Measurements from ENCODE around the gene KIAA2012.

KIAA2012 gene

DNA sequence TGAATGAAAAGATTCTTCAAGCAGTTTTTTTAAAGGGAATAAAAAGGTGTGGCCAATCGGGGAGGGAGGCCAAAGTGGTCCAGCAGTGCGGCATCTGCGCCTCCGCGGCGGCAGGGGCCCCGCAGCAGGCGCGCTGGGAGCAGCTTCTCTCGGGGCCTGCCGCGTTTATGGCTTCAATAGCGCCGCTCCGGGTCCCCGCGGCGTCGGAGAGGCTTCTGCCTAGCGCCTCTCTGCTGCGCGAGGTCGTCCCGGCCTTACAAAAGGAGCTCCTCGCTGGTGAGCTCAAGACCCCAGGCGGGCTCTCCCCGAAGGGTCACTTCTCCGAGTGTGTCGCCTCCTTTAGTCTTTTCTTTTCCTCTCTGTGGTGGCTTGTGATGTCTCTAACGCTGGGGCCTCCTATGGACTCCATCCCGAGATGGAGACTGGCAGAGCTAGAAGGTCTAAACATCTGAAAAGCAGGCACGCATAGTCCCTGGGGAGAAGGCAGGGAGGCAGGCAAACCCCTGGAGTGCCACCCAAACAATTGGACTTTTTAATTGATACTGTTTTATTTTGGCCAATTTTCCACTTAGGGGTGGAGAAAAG, 98.3 kb downstream of the KIAA2012 start:
- TF ChIP-seq, protein P1, sequence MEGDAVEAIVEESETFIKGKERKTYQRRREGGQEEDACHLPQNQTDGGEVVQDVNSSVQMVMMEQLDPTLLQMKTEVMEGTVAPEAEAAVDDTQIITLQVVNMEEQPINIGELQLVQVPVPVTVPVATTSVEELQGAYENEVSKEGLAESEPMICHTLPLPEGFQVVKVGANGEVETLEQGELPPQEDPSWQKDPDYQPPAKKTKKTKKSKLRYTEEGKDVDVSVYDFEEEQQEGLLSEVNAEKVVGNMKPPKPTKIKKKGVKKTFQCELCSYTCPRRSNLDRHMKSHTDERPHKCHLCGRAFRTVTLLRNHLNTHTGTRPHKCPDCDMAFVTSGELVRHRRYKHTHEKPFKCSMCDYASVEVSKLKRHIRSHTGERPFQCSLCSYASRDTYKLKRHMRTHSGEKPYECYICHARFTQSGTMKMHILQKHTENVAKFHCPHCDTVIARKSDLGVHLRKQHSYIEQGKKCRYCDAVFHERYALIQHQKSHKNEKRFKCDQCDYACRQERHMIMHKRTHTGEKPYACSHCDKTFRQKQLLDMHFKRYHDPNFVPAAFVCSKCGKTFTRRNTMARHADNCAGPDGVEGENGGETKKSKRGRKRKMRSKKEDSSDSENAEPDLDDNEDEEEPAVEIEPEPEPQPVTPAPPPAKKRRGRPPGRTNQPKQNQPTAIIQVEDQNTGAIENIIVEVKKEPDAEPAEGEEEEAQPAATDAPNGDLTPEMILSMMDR (IDR thresholded peaks at IDR 0.05), result no peak

DNA sequence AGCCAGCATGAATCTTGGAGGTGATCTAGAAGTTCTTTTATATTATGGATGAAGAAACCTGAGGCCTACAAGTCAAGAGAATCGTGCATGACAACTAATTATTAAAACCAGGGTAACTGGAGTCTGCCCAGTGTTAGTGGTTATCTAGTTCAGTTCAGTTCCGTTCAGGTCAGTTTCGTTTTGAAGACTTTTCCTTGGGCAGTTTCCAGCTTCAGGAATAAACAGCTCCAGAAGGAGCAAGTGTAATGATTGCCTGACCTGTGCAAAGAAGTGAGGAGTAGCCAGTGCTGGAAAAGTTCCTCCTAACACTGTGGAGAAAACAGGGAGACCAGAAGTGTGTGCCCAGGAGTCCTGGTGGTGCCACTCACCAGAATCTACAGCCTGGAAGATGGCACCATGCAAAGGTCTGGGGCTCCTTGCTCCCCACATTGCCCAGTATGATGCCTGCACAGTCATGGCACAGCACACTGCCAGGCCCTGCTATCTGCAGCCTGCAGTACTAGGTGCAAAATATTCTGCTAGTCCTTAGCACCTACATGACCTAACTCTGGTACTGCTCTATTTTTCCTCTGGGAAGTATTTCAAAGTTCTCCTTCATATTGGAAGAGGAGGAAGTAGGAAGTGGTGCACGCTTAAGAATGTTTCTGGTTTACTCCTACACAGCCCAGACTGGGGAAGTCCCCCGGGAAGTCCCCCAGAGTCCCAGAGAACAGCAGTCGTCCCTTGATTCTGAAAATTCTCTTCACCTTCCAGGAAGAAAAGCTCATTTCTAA, 99.6 kb downstream of the KIAA2012 start:
- TF ChIP-seq, protein P1 (IDR thresholded peaks at IDR 0.05), result no peak

DNA sequence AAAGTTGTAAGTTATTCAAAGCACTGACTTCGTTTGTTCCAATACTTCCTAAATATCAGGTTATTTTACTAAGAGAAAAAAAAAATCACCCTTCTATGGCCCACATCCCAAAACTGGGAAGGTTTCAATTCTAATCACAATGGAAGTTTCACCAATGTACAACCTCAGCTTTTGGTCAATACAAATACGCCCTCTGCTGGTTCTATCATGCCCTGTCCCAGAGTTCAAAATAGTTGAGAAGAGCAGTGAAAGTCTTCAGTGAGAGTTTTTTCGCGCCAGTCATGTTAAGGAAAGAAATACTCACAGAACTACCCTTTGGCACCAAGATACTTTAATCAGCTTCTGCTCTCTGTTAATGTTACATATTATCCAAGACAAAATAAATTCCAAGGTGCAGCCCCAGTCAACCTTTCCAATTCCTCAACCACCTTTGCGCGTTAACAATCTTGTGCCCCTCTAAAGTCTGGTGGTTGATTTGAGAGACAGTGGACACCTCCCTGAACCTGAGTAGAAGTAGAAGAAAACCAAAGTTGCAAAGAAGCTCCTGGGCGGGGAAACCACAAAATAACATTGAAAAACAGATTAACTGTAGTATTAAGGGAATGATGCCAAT, 105.4 kb downstream of the KIAA2012 start:
- TF ChIP-seq, protein P1 (IDR thresholded peaks at IDR 0.05), result peak; percentile 75

DNA sequence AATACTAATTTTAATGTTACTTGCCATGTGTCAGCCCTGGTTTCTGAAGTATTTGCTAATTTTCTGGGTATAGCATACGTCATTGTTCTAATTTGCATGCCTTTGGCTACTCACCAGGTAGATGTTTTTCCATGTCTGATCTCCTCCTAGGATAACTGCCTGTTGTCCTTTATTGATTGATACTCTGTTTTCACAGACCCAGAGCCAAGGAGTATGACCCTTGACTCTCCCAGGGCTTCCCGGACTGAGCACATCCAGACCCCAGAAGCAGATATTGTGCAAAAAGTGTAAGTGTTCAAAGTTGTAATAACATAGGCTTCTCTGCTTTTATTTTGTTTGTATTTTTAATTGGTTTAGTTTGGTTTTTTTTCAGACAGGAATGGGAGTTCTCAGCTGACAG, 111.5 kb downstream of the KIAA2012 start:
- TF ChIP-seq, protein P1 (IDR thresholded peaks at IDR 0.05), result no peak

DNA sequence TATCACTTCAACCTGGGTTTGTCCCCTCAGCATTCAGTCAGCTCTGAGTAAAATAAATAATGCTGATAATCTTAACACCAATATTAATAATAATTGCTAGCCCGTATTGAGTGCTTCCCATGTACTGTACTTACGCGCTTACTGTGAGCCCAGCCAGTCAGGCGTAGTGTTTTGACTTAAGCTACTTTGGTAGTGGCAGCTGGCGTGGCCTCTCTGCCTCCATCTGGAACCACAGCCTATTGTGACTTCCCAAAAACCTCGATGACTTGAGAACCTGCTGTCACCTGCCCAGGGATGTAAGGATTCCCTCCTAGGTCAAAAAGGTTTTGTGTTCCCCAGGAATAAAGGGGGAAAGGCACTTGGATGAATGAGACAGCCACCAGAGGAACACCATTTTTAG, 112.1 kb downstream of the KIAA2012 start:
- TF ChIP-seq, protein P1 (IDR thresholded peaks at IDR 0.05), result no peak

DNA sequence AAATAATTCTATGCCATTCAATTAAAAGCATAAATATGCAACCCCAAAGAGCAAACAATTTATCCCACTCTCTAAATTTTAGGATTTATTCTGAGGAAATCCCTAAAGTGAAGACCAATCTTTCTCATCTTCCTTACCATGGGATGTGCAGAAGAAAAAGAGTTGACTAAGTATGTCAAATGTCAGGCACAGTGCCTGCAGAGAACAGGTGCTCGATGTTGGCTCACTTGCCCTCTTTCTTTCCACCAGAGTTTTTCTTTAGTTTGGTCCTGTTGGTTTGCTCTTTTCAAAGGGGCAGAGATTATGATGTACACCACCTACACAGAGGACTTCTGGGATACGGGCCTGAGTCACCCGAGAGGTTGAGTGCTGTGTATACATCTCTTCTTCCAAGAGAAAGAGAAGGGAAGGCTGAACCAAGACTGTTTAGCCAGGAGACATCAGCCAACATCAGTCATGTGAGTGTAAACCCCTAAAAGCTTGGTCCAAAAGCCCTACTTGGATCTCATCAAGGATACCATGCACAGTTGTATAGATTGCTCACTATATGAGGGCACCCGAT, 113.7 kb downstream of the KIAA2012 start:
- TF ChIP-seq, protein P1 (IDR thresholded peaks at IDR 0.05), result no peak

DNA sequence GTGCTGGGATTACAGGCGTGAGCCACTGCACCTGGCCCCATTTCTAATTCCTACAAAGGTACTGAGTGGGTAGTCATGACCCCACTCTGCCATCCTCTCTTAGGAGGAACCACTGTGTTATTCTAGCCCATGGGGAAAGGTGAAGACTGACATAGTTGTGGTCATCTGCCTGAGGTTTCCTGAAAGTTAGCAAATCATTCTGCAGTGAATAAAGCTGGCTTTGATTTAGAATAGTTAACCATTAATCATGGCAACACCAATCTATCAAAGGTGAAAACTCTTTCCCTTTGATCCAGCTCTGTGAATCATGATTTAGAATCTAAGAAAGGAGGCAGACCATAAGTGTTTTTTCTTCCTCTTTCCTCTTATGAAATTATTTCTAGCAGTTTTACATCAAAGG, 114.5 kb downstream of the KIAA2012 start:
- TF ChIP-seq, protein P1 (IDR thresholded peaks at IDR 0.05), result no peak

Measured in LNCAP (cell line).